NT2/D1 (cell line): ENCODE data around the gene NDE1.

ENCODE experiments used
- SUZ12 ChIP-seq: IDR thresholded peaks from 2 replicates; pipeline ENCODE4 v1.6.1; 2011; ENCODE audit not compliant: insufficient read length, insufficient read depth; ENCODE audit errors: extremely low read depth
- YY1 ChIP-seq: IDR thresholded peaks from 2 replicates; pipeline ENCODE4 v1.6.1; 2011; ENCODE audit not compliant: insufficient read length, insufficient read depth

DNA sequence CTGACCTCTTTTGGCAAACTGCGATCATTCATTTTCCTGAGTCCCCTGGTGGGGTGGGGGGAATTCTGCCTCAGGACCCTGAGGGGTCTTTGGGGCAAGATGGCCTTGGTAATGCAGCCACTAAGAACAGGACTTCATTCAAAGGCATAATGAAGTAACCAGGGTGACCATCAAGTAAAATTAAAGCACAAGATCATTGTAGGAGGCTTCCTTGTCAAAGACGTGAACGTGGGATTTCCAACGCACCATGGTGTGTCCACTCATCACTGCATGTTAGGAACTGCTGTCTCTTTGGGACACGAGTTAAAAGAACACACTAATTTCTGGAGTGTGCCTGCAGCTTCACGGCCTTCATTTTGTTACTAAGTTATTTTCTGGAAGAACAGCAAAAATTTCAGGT lies 51.3 kb downstream of the NDE1 start:
- TF ChIP-seq YY1 (no peak), SUZ12 (no peak)
